GM19043 (cell line): ENCODE measurements around the gene FAM210A.

Source experiments
- ATAC-seq: cut with Tn5 transposase; IDR thresholded peaks from one replicate; pipeline ENCODE4 v1.9.1; 2021; ENCODE audit warnings: low read depth; ENCODE audit not compliant: unreplicated experiment

Gene FAM210A

DNA sequence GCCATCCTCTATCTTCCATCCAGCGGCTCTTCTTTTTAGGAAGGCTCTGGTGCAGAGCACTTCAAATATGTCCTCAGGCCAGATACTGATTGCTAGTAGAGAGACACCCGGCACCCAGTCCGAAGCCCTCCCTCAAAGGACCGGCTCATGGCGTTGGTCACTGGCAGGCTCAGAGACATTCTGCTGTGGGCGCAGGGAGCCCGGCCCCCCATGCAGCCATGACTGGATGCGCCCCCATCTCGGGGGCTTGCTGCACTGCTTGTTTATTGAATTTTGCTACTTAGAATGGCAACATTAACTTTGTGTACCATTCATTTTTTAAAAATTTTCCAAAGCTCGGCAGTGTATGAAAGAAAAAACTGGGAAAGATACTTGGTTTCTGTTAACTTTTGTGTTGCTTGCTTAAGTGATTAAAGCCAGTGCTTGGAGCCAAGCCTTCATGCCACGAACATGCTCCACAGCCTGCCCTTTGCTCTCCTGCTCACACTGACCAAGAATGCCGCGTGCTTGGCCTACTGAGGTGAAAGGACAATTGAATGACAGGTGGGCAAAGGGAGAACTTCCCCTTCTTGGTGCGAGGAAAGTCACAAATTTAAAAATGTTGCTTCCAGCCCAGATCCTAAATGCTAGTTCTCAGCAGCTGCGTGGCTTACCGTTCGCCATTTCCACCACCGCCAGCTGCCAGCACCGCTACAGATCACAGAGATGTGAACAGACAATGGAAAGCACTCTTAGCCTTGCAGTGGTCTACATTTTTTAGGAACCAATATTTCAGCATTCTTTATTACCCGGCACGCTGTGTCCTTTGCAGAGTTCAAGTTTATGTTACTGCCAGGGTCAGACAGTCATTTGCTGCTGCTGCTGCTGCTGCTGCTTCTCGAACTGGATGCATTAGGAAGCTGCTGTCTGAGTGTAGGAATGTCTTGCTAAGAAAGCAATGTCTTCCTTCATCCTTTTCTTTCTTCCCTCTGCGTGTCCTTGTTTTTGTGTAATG lies 76.7 kb downstream of the FAM210A start:
- no peak for ATAC-seq

- ATAC-seq: no peak
Measured at GRCh38 chr18:13647761-13648160, 78.6 kb downstream of the FAM210A start.

DNA sequence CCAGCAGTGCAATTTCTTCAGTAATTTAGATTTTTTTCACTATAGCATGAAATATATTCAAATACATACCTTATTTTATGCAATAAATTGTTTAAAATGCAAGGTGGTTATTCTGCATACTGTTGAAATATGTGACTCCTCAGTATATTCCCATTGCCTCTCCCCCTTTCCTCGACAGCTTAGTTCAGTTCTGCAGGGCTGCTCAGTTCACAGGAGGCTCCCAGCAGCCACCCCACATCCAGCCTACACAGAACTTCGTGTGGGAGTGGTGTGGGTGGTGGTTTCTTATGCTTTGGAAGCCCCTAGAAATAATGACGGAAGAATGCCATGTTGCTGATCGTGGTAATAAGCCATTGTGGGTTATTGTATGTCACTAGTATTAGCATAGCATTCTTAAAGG lies 79.7 kb downstream of the FAM210A start:
- ATAC-seq: no peak

DNA sequence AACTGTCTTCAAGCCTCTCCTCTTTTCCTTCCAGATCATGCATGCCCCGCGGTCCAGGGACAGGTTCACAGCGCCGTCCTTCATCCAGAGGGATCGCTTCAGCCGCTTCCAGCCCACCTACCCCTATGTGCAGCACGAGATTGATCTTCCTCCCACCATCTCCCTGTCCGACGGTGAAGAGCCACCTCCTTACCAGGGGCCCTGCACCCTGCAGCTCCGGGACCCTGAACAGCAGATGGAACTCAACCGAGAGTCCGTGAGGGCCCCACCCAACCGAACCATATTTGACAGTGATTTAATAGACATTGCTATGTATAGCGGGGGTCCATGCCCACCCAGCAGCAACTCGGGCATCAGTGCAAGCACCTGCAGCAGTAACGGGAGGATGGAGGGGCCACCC lies 81.3 kb downstream of the FAM210A start:
- ATAC-seq: no peak

GRCh38 chr18:13643261-13643751 lies 83.1 kb downstream of the FAM210A start:
- no peak for ATAC-seq

DNA sequence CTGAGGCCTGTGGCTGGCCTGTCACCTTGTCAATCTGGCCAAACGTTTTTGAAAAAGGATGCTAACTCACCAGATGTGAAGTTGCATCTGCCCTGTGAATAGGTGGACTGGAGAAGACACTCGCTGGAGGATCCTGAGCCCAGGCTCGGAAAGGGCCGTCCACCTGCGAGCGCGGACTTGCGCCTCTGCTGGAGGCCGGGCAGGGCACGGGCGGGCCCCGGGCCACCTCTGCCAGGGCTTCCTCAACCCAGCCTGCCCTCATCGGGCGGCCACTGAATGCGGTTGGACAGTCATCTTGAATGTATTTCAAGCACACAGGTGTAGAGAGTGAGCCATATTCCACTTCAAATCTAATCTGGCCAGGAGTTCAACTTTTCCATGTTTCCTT lies 83.9 kb downstream of the FAM210A start:
- no peak for ATAC-seq

DNA sequence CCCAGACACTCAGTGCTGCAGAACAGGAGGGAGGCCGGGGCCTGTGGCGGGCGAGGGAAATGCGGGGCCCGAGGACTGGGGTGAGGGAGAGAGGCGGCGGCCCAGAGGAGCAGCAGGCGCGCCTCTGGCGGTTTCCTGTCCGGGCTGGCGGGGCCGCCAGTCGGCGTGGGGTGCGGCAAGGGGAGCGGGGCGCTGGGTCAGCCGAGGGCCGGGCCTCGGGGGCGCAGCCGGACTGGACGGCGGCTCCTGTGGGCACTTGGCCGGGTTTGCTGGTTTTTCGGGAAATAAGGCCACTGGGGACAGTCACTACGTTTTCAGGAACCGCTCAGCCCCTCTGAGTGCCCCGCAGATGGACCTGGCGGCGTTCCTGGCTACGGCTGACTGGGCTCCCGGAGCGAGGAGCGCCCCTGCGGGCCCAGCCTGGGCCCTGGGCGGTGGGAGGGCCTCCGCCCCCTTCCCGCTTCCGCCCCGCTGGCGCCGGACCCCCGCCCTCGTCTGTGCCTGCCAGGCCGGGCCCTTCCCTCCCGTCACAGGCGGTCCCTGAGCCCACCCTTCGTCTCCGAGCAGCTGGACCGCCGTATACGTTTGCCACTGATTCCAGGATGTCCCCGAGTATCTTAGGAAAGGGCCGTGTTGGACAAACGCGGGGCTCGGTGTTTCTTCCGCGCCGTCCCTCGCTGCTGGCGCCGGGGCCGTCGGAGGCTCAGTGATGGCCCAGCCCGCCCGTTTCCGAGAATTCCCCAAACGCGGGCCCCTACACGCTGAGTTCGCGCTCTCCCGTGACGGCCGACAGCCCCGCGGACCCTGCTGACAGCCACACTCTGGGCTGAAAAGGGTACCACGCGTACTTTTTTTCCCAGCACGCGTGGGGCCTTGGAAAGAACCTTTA lies 84.6 kb downstream of the FAM210A start:
- no peak for ATAC-seq

DNA sequence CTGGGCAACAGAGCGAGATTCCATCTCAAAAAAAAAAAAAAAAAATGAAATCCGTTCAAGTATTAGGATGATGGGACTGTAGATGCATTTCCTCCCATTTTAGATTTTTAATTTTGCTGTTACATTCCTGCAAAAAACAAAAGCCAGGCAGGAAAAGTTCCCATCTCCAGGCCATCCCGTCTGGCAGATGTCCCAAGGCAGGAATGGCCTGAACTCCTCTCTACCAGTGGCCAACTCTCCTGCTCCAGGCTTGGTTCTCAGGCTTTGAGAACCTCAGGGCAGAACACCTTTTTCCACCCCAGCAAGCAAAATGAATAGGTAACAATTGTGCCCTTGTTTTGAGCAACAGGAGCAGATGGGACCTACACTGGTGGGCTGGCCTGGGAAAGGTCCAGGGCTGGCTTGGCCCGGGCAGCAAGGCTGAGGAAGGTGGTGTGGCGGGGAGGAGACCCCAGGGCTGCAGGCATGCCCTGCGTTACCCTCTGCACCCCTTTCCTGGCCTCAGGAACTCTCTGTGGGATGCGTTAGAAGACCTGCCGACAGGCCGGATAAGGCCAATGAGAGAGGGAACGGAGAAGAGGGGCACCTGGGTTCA lies 86.0 kb downstream of the FAM210A start:
- no peak for ATAC-seq

- ATAC-seq: no peak
Measured at GRCh38 chr18:13638719-13639595, 87.4 kb downstream of the FAM210A start.

DNA sequence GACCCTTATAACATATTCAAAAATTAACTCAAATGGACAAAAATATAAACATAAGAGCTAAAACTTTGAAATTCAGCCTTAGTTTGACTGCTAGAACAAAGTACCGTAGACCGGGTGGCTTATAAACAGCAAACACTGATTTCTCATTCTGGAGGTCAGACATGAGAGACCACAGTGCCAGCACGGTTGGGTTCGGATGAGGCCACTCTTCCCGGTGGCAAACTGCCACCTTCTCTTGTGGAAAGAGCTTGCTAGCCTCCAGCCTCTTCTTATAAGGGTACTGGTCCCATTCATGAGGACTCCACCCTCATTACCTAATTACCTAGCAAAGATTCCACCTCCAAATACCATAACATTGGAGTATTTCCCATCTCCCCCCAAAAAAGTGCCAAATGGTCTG lies 91.3 kb downstream of the FAM210A start:
- ATAC-seq: no peak

DNA sequence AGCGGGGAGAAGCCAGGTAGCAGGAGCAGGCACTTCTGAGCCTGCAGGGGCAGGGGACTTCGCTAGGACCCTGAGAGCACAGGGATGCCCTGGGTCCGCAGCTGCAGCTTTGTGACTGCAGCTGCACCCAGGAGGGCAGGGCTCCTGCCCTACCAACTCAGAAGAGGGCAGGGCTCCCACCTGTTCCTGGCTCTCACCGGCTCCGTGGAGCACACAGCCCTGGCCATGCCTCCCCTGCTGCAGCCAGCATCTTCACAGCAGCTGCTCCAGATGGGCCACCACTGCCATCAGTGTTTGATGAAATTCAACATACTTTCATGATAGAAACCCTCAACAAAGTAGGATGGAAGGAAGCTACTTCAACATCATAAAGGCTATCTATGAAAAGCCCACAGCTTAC lies 92.7 kb downstream of the FAM210A start:
- ATAC-seq: no peak

DNA sequence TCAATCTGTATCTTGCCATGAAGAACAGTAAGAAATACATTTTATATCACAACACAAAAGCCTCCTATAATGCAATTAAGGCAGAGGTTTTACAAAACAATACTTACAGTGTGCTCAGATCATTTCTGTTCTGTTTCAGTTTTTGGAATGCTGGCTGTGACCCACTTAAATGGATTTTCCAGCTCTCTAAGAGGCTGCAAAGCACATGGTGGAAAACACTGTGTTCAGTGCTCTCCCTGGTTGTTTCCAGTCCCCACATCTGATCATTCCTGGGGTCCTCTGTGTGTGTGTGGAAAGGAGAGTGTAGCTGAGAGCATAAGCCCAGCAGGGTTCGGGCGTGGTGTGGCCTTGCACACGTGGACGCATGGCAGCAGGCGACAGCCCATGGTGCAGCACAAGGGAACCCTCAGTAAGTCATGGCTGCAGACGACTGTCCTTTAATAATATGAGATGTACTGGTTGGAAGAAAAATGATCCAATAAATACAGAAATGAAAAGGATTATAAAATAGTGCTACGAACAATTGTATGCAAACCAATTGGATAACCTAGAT lies 95.6 kb downstream of the FAM210A start:
- no peak for ATAC-seq

DNA sequence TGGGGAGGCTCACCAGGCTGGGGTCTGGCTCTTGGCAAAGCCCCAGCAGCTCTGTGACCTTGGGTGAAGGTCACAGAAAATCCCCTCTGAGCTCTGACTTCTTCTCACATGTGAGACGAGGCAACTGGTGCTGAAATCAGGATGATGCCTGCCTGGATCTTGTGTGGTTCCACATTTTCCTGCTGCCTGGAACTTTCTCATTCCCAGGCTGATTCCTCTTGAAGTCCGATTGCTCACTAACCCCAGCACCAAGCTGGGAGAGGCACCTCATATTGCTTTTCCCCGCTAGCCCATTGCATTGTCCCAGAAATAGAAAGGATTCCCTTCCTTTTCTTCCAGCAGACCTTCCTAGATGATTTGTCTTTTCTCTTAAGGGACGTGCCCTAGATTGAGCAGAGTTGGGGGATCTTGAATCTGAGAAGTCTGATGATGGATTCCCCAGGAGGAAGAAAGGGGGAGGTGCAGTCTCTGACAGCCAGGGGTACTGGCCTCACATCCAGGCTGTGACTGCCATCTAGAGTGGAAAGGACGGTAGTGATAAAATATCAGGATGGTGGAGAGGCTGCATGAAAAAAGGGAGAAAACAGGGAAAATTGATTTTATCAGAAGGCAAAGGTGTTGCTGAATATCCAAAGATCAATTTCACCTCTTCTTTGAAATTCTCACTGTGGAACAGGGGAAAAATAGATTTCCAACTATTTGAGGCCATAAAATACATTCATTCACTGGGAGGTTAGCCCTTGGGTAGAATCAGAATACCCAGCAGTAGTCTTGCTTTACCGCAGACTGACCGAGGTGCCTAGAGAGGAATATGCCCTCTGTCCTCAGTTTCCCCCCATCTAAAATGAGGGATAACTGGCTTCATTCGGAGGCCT lies 96.3 kb downstream of the FAM210A start:
- peak; percentile 61 for ATAC-seq

DNA sequence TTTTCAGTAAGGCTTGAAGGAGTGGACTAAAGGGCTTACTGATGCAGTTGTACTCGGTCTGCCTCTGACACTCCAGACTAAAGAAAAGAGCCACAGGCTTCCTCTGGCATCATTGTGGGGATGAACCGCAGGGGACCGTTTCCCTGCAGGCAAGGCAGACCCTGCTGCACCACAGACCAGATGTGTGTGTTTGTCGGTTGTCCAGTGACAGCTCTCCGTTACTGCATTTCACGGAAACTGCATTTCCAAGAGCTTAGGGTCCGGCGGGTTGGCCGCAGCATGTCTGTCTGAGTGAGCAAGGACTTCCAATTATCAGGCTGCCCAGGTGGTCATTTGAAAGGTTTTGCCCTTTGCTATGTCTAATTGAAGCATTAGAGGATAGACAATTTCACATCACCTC lies 98.1 kb downstream of the FAM210A start:
- no peak for ATAC-seq

GRCh38 chr18:13627639-13628038 lies 98.7 kb downstream of the FAM210A start:
- ATAC-seq: no peak

DNA sequence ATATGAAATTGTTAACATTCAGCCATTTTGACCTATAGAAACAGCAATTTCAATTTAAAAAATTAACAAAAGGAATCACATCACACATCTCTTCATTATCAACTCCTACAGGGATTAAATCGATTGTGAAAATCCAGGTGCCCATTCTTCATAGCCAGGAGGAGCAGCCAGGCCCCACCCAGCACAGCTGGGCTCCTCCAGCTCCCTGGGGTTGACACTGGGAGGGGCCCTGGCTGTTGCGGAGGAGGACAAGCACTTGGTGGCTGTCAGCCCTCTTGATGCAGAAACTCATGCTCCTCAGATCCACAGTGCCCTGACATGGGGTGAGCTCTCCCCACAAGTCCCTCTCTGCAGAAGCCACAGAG lies 99.8 kb downstream of the FAM210A start:
- no peak for ATAC-seq

GRCh38 chr18:13625843-13626543 lies 100.4 kb downstream of the FAM210A start:
- ATAC-seq: no peak

DNA sequence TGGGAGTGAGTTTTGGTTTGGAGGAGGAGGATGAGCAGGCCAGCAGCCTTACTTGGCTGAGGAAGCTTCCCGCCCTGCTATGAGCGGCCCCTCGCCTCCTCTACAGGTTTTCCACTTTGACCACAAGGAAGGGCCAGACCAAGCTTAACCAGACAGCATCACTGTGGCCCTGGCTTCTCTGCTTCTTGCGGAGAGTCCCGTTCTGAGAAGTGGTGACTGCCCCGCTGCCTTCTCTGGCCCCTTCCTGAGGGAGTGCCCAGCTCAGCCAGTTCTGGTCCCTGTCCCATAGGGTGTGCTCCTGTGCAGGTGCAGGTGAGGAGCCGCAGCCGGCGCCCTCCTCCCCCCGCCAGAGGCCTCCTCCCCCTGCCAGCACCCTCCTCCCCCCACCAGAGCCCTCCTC lies 101.0 kb downstream of the FAM210A start:
- no peak for ATAC-seq
